HS-5 (cell line): ENCODE measurements around the gene CCDC24.

Experiments used
- DNase-seq: peaks from one replicate; pipeline ENCODE4 v3.0.0-alpha.2; 2012; ENCODE audit warnings: low read depth

The CCDC24 gene

DNA sequence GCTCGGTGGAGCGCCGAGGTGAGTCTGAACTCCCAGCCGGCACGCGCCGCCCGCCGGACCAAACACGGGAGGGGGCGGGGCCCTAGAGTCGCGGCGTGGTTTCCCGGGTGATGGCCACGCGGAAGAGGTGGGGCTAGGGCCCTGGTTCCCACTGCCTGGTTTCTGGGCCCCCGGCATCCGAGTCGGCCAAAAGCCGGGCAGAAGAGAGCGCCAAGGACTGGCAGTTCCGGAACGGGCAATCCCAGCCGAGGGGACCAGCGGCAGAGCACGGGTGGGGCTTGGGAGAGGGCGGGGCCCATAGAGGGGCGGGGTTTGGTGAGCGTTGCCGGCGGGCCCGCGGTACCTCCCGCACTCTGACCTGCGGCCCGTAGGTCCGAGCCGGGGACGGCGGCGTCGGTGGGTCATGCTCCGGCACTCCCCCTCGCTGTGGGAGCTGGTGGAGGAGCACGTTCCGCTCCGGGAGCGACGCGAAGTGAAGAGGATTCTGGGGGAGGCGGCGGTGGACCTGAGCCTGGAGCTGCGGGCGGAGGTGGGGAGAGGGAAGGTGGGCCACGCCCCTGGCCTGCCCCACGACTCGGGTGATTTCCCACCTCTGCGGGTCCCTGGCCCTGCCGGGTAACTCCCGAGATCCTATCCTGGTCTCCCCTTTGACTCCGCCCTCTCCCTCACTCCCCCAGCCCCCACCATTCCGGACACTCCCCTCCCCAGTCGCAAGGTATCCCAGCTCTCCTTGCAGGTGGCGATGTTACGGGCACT, at the start of gene CCDC24:
Gene CCDC24 (plus strand): TSS at position 124 of the 756 bp plus-strand sequence. CDS start 280 bp downstream, at position 404.
- DNase-seq = peak; percentile 56

DNA sequence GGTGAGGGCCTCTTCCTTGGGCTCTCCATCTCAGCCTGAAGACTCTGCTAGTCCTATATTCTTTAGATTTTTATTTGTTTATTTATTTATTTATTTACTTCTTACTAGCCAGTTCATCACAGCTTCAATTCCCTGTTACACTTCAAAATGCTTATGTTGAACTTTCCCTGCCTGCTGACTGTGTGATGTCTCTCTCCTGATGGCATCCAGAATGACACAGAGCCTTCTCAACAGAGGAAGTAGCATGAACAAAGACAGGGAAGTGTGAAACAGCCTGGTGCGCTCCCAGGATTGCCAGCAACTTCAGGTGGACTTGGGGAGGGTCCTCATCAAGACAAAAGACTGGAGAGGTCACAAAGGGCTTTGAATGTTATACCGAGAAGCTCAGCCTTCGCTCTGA, 49.0 kb upstream of the CCDC24 start:
- no peak for DNase-seq

DNA sequence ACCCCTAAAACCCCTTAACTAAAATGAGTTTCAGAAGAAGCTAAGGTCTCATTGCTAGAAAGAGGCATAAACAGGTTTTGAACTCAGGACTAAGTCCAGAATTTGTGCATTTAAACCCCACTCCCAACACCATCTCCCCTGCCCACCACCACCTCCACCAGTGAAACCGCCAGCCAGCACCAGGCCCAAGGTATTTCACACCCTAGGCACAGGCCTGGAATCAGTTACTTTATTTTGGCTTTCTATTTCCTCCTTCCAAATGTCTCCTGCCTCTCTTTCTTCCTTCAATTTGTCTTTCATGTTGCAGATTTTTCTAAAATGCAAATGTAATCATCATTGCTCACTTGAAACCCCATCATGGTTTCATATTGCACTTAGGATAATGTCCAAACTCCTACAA, 46.5 kb upstream of the CCDC24 start:
- DNase-seq = no peak

DNA sequence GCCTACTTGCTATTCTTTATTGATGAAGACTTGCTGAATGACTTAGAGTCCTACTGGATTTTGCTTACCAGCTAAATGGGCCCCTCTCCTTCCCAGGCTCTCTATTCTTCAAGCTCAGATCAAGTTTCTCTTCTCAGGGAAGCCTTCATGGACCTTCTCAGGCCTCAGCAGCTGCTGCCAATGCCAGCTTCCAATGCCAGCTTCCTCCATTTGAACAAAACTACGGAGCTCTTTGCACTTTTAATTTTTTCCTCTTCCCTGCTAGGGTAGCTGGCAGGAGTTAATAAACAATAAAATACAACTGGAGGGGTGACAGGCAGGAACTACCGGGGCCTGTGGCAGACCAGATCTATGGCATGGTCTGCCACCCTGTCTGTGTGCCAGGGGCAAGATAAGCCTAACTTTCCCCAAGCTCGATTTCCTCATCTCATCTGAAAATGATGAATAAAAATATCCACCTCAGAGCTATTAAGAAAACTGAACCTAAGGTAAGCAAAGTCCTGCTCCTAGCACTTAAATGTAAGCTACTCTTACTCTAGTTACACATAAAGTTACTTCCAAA, 45.6 kb upstream of the CCDC24 start:
- DNase-seq = no peak

DNA sequence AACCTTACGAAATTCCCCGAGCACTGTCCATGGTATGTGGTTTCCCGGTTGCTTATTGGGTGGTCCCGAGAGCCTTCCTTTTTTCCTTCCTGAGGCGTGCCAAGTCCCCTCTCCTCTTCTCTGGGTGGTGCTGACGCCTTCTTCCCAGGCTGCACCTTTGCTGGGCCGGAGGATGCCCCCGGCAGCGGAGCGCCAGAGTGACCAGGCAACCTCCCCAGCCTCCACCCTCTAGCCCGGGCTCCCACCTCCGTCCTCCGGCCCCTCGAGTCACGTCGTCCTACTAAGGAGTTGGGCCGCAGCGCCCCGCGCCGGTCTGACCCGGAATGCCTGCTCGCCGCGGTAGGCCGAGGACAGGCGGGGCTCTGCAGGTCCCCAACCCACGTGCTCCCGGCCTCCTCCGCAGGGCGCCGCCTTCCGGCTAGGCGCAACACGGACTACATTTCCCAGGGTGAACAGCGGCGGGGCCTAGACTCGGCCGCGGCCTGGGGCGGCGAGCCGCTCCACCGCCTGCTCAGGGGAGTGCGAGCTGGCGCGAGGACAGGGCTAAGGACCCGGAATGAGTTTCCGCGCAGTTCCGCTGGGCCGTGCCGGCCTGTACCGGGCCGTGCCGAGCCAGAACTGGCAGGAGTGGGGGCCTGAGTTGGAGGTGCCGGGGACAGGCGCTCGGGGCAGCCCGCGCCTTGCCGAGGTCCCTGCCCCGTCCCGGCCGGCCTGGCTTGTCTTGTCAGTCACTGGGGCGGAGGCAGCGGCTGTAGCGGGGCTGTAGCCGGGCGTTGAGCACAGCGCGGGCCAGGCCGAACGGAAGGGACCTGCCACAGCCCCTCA, 45.0 kb upstream of the CCDC24 start, which contains the start of gene IPO13:
Gene IPO13 (plus strand): TSS at position 715 of the 825 bp plus-strand sequence. CDS start 651 bp downstream, outside the sequence.
- peak; percentile 84 for DNase-seq

DNA sequence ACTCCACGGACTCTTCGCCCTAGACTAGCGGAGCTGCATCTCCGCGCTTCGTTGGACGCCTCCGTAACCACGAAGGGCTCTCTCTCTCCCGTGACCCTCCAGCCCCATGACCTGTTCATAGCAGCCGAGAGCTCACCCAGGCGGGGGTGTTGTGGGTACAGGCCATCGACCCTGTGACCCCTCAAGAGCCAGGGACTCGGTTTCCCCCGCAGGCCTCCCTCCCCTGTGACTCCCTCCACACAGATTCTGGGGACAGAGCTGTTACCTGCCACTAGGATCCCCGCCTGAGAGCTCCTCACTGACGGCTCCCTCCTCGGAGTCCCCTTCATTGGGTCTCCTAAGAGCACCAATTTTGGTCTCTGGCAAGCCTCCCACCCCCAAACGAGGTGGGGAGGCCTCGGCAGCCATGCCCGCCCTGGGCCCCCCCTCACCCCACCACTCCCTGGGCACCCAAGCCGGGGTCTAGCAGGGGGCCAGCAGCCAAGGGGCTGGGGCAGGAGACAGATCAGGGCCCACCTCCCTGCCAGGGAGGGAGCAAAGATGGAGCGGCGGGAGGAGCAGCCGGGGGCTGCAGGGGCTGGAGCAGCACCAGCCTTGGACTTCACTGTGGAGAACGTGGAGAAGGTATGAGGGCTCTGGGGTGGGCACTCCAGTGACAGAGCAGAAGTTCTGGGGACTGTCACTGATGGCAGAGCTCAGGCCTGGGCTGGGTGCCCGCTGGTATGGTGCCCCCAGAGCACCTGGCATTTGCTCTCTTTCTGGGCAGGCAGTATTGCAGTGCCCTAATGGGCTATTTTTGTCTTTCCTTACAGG, 44.1 kb upstream of the CCDC24 start:
- no peak for DNase-seq

DNA sequence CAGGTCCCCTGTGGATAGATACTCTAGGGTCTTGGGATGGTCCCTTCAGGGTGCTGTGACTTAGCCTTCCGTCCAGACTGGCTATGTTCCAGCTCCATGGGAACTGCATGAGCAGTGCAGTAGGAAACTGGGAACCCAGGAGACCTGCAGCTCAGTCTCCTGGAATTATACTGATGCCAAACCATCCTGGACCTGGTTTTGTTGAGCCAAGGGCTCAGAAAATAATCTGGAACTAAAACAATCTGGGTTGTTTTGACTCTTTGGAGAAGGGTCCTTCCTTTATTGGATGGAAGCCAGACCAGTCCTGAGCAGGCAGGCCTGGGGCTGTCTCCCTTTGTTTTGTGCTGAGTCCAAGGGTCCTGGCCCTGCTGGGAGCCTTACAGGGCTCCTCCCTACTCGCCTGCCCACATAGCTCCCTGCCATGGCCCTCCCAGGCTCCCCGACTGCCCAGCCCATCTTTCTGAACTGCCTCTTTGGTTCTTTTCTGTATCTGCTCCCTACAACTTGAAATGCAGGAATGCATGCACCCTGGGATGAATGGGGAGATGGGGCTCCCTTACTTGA, 43.4 kb upstream of the CCDC24 start:
- no peak for DNase-seq

DNA sequence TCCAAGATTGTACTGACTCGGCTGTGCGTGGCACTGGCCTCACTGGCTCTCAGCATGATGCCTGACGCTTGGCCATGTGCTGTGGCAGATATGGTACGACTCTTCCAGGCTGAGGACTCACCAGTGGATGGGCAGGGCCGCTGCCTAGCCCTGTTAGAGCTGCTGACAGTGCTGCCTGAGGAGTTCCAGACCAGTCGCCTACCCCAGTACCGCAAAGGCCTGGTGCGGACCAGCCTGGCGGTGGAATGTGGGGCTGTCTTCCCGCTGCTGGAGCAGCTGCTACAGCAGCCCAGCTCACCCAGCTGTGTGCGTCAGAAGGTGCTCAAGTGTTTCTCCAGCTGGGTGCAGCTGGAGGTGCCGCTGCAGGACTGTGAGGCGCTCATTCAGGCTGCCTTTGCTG, 41.7 kb upstream of the CCDC24 start:
- no peak for DNase-seq

DNA sequence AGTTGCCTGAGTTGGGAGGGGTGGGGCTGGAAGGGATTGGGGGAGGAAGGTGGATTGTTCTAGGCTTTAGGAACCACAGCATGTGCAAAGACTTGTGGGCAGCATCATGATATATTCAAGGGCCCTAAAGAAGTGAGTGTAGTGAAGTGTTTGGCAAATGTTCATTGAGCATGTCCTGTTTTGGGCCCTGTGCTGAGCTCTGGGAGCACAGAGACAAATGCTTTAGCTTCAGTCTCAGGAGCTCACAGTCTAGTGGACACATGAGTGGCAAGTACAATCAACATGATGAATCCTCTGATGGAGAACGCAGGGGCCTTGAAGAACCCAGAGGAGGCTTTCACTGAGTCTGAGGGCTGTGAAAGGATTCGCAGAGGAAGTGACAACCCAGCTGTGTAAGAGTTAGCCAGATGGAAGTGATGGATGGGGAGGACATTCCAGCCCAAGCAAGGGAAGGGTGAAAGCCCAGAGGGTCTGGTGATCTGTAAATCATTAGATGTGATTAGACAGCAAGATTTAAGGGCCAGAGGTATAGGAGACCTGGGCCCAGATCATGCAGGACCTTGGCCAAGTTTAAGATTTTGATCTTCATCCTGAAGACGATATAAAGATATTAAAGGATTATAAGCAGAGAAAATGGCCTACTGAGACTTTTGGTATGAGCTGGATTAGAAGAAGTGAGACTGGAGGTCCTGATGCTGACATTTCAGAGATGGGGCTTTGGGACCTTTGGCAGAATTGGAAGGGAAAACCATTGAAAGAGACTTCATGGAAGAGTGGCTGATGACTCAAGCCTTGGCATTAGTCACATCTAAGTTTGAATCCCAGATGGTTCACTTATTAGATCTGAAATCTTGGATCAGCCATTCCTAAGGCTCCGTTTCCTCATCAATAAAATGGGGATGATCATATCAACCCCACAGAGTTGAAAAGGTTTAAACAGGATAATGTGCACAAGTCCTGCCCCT, 40.1 kb upstream of the CCDC24 start:
- DNase-seq = no peak

DNA sequence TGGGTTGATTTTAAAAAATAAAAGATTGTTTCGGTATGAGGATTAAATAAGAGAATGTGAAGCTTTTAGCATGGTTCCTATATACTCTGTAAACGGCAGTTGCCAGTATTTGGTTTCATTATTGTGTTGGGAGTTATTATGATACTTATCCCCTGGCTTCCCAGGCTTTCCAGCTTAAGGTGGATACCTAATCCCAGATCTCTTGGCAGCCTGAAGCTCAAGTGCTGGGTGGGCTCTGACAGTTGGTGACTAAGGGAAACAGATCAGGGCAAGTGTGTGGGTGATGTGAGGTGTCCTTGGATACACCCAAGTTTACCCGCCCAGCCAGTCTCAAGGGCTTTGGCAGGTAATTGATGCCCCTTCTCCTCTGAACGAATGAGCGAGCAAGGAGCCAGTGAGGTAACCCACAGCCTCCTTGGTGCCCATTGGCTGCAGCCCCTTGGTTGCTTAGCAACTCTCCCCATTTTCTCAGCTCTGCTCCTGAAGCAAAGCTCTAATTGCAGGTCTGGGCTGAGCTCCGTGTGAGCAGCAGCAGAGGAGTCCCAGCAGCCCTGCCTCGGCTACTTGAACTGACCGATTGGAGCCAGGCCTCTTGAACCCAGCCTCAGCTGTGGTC, 38.6 kb upstream of the CCDC24 start:
- DNase-seq = no peak

DNA sequence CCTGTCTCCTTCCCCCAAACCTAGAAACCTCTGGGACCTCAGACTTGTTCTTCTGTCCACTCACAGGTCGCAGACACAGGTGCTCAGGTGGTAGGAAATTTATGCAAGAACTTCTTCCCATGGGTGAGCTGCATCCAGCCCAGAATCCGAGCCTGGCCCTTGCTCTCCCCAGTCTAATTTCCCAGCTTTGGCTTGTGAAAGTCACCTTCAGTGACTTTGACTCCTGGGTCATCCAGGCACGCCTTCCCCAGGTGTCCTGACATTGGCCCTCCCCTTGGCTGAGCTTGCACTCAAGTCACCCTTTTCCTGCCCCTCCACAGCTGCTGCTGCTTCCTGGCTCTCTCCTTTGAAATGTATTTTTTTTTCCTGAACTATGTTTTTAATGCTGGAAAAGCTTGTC, 38.0 kb upstream of the CCDC24 start:
- no peak for DNase-seq

DNA sequence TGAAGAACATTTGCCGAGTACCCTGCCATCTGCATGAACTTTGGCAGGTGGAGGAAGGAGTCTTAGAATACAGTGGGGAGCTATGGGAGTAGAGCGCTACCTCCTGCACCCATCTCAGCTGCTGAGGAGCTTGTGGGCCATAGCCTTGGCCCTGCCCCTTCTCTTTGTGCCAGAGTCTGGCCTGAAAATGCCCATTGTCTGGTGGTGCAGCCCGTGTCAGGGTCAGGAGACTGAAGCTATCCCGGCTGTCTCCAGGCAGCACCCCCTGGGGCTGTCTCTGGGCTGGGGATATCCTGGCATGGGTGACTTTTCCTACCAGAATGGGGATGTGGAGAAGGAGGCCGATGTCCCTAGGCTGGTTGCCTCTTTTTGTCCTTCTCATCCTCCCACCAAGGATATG, 37.4 kb upstream of the CCDC24 start:
- no peak for DNase-seq

DNA sequence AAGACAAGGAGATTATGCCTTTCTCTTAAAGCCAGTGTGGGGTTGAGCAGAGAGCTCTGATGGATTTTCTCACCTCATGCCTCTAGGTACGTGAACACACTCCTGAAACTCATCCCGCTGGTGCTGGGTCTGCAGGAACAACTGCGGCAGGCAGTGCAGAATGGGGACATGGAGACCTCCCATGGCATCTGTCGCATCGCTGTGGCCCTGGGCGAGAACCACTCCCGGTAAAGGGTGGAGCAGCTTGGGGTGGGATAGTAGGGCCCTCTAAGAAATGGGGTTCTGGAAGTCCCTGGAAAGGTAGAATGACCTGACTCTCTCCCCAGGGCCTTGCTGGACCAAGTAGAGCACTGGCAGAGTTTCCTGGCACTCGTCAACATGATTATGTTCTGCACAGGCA, 35.2 kb upstream of the CCDC24 start:
- DNase-seq = no peak

DNA sequence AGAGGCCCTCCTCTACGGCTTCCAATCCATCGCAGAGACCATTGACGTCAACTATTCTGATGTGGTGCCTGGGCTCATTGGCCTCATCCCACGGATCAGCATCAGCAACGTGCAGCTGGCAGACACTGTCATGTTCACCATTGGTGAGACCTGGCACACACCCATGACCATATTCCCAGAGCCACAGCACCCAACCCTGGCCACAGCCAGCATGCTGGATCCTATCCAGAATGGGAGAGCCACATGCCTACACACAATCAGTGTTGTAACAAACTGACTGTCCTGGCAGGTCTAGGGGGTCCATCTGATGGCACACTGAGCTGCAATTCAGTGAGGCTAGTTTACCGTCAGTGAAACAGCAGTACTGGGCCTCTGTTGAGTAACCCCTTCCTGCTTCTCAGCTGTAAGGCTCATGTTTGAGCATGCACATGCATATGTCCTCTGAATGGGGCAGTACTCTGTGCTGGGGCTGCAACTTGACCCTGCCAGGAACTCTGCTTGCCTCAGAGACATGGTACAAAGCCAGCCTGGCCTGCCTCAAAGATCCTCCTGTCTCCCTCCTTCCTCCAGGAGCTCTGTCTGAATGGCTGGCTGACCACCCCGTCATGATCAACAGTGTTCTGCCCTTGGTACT, 33.9 kb upstream of the CCDC24 start:
- DNase-seq = no peak

DNA sequence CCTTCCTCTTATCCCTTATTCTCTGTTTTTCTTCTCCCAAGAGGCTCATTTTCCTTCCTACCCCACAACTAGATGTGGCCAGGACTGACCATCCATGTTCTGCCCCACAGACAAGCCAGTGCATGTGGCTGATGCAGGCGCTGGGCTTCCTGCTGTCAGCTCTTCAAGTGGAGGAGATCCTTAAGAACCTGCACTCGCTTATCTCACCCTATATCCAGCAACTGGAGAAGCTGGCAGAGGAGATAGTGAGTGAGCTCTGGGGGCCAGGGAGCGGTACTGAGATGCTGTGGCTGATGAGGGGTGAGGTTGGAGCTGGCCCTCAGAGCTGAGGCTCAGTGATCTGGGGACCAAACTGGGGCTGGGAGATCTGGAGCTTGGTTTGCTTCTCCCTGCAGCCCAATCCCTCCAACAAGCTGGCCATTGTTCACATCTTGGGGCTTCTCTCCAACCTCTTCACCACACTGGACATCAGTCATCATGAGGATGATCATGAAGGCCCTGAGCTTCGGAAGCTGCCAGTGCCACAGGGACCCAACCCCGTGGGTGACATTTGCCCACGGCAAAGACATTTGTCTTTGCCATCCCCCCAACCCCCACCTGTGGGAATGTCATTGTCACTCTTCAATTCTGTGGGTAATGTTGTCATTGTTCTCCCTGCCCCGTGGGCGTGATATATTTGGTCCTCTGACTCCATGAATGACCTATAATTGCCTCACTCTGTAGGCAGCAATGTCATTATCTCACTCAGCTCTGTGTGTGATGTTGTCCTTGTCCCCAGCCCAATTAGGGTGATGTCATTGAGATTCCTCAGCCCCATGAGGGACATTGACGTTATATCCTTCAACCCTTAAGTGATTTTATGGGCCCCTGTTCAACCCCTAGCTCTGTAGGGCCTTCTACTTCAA, 32.8 kb upstream of the CCDC24 start:
- DNase-seq = no peak

DNA sequence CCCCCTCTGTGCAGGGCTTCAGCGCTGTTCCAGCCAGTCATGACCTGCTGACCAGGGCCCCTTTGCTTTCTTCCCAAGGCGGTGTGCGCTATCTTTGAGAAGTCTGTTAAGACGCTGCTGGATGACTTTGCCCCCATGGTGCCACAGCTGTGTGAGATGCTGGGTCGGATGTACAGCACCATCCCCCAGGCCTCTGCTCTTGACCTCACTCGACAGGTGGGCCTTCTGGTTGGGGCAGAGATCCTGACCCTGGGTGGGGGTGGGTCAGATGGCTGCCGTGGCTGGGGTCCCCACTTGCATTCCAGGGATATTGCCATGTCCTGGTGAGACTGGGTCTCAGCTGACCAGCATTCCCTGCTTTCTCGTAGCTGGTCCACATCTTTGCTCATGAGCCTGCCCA, 30.6 kb upstream of the CCDC24 start:
- no peak for DNase-seq

DNA sequence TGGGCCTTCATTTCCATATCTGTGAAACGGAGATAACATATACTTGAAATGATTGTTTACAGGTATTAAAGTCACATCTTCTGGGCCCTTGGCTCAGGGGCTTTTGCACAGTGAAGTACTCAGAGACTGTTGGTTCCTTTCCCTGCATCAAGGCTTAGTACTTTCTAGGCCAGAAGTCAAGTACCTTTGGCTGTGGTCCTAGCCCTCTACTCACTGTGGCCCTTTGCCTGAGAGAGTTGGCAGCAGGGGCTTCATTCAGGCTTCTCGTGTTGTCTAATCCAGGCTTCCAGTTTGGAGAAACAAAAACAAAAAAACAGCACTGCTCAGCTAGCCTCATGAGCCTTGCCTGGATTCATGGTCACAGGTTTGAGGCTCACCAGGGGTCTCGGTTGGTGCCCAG, 29.7 kb upstream of the CCDC24 start:
- DNase-seq = no peak

DNA sequence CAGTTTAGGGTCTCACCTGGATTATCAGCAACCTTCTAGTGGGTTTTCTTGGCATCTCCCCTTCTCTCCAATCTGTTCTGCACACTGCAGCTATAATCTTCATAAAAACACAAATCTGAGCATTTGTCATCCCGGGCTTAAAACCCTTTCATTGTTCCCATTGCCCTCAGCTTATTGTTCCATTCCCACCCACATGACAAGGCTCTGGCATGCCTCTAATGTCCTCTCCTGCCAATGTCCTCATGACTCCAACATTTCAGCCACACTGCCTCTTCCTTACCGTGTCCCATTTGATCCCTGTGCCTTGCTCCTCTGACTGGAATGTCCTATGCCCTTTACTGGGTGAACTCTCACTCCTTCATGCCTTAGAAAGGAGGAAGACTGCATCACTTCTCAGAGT, 29.1 kb upstream of the CCDC24 start:
- DNase-seq = no peak

DNA sequence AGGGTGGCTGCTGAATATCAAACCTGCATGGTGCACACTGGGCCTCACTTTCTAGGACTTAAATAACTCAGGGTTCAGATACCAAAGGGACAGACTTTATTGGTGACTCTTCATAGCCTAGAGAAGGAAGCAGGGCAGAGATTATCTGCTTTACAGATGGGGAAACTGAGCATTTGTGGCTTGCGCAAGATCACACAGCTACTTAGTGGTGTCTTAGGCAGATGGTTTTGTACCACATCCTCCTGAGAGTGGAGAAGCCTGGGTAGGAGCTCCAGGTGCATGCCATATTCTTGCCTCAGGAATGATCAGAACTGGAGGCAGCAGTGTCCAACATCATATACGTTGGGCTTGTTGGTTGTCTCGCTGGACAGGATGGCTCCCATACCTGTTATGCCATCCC, 28.4 kb upstream of the CCDC24 start:
- no peak for DNase-seq
